HG02970 (cell line): ENCODE data around the gene PIEZO1.

ENCODE experiments used
- ATAC-seq: cut with Tn5 transposase; IDR thresholded peaks from one replicate; pipeline ENCODE4 v1.9.1; 2021; ENCODE audit warnings: mild to moderate bottlenecking, moderate library complexity, moderate number of reproducible peaks; ENCODE audit not compliant: unreplicated experiment, low FRiP score

The PIEZO1 gene

DNA sequence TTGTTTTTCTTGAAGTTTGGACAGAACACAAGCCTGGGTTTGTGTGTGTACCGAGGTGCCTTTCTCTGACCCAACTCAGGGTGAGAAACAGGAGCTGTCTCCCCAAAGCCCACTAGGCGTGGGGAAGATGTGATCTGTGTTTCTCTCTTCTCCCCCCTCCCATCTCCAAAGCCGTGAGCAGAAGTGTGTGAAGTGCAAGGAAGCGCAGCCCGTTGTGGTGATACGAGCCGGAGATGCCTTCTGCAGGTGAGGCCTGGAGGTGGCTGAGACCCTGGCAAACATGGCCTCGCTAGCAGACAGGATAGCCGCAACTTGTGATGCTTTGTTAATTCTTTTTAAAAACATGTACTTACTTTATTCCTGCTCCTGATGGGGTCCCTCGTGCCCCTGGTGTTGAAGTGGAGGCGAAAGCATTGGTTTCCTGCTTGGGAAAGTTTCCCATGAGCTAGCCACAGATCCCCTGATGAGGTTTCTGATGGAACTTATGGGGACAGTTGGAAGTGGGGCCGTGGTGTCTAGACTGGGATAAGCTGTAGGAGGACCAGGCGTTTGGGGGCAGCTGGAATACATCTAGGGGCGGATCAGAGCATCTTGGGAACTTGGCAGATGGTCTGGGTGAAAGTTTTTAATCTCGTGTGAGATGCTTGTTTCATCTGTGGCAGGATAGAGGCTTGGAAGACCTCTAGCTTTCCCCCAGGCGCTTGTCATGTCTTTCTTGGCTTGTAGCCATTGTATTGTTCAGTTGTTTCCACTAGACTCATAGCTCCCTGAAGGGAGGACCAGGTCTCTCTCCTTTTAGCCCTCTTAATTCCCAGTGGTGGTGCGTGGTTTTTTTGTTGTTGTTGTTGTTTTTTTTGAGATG lies 77.8 kb downstream of the PIEZO1 start:
- ATAC-seq: no peak

DNA sequence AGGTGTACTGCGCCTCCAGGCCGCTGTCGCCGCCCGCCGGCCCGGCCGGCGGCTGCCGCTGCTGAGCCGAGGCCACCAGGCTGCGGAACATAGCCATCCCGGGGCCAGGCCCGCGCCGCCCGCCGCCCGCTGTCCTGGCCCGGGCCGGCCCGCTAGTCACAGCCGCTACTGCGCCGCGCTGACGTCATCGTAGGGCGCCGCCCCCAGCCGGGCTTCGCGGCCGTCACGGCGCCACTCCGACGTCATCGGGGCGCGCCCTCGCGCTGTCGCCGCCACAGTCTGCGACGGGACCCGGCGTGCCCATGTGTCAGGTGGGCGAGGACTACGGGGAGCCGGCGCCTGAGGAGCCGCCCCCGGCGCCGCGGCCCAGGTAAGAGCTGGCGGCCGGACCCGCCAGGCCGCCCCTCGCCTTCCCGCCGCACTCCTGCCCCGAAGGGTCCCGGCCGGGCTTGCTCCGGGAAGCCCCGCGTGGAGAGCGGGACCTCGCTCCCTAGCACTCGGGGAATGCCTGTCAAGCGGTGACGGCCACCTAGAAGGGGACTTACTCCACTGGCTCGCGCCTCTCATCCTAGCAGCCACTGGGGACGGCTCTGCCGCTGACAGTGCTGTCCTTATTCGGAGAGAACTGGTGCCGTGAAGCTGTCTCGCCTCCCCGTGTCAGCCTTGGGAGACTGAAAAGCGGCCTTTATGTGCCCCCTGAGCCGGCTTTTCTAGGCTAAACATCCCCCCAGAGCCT lies 78.6 kb downstream of the PIEZO1 start, which contains the start of the genes CTU2 and RNF166:
CTU2 (plus strand) TSS at position 275 of the 736 bp plus-strand sequence; CDS start at position 303, 28 bp downstream.
RNF166 (minus strand) TSS at position 180 of the 736 bp plus-strand sequence; CDS start at position 97, 83 bp downstream.
- peak; percentile 74 for ATAC-seq

DNA sequence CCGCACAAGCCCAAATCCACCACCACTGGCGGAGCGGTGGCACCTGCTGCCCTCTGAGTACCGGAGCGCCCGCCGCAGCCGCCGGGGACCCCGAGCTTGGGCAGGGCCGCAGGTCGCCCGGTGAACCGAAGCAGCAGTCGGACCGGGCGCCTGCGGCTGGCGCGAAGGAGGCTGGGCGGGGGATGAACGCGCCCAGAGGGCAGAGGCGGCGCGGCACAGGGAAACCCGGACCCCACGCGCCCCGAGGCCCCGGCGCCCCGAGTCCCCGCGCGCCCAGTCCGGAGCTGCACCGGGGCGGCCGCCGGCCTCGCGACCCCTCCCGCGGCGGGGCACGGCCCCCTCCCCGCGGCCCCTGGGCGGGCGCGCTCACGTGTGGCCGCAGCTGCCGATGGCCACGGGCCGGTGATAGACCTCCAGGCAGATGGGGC lies 79.2 kb downstream of the PIEZO1 start:
- peak; percentile 17 for ATAC-seq

DNA sequence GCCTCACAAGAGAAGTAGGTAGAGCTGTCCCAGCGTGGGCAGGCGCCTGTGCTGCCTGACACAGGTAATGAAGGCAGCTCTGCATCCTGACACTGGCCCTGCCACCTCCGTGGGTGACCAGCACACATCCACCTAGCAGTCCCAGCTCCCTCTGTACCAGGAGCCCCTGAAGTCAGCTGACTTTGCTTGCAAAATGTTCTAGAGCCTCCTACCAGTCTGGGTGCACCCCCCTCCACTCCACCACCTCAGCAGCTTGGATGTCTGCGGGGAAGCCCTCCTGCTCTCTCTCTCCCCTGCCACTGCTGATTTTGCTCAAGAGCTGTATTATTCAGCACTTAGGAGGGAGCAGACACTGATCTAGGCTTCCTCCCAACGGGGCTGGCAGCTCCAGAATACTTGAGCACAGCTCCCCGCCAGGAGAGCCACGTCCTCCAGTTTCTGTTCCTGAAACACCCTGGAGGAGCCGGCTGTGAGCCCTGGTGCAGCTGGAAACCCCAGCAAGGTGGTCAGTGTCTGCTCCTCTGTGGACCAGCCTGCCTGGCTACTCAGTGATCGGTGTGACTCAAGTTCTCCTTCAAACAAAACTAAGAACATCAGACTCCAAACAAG lies 79.8 kb downstream of the PIEZO1 start:
- no peak for ATAC-seq

DNA sequence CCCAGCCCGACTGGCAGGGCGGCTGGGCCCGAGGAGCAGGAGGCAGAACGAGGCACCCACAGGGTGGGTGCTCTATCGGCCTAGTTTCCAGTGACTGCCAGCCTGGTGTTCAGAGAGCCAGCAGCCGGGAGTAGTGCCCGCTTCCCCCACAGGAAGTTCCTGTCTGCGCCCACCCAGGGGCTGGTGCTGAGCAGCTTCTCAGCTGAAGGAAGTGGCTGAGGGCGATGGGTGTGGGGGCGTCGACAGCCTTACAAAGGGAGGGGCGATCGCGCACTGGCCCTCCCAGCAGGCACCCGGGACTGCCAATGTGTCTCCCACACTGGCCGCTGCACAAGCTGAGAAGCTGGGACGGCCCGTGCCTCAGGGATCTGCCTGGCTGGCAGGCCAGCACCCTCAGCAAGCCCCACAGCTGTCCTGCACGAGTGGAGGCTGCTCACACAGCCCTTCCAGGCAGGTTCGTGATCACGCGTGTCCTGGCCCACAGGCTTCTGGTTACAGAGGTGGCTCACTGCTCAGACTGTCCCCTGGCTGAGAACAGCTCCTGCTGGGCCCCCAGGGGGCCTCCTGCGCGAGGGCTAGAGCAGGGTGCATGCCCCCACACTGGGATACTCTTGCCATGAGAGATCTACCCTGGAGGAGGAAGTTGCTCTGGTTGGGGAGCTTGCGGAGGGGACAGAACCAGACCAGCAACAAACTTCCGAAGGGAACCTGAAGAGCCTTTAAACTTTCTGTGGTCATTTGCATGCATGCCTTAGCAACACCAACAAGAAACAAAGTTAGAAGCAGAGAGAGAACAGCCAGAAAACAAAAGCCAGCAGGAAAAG lies 81.3 kb downstream of the PIEZO1 start:
- no peak for ATAC-seq

DNA sequence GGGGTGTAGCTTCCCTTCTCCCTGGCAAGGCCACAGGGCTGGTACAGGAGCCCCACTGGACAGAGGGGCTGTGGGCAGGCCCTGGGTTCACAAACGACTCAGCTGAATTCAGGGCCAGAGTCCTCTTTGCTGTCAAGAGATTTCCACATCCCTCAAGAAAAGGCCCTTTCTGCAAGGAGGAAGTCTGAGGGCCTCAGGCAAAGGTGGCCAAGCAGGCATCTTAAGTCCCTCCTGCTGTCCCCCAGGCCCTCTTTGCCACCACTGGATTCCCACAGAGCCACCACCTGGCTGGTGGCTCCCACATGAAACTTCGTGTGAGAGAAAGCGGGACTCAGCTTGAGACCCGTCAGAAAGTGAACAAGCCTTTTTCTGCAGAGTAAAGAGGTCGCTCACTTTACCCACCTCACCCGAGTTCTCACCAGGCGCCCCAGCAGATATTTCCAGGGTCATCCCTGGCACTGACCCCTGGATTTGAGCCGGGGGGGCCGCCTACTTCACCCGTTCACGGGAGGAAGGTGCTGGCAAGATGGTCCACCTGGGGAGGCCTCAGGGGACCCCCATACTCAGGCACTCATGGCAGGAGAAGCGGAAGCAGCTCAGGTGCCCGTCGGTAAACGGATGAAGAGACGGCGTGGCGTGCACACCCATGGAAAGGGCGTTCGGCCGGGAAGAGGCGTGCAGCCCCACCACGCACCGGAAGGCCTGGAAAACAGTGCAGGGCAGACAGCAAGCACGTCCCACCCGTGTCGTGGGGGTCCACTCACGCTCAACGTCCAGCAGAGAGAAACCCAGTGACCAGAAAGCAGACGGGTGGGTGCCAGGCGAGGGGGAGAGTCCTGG lies 82.4 kb downstream of the PIEZO1 start:
- ATAC-seq: no peak

DNA sequence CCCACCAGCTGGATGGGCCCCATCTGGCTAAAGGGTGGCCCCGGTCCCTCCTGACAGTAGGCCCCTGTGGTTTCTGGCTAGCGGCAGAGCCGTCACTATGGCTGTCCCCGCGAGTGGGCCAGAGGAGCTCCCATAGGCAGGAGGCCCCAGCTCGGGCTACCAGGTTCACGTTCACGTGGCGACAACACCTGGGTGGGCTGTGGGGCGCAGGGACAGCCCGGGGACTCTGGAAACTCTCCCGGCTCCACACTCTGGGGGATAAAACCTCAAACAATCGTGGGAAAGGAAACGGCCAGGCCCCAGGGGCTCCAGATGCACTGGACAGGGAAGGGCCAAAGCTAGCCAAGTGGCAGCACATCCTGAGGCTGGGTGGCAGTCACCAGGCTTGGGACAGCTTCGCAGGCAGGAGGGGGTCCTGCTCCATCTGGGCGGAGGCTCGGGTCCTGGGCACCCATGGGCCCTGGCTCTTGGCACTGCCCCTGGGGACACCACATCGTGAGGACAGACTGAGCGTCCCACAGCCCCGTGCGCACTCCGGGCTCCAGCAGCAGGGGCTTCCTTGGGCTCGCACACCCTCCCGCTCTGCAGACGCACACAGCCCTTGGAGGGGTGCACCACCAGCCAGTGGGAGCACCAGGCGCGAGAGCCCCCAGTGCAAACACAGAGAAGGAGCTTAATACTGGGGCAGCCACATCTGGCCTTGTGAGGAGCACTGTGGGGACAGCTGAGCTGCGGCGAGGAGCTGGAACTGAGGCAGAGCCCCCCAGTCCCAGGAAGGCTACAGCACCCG lies 83.2 kb downstream of the PIEZO1 start:
- ATAC-seq: no peak

DNA sequence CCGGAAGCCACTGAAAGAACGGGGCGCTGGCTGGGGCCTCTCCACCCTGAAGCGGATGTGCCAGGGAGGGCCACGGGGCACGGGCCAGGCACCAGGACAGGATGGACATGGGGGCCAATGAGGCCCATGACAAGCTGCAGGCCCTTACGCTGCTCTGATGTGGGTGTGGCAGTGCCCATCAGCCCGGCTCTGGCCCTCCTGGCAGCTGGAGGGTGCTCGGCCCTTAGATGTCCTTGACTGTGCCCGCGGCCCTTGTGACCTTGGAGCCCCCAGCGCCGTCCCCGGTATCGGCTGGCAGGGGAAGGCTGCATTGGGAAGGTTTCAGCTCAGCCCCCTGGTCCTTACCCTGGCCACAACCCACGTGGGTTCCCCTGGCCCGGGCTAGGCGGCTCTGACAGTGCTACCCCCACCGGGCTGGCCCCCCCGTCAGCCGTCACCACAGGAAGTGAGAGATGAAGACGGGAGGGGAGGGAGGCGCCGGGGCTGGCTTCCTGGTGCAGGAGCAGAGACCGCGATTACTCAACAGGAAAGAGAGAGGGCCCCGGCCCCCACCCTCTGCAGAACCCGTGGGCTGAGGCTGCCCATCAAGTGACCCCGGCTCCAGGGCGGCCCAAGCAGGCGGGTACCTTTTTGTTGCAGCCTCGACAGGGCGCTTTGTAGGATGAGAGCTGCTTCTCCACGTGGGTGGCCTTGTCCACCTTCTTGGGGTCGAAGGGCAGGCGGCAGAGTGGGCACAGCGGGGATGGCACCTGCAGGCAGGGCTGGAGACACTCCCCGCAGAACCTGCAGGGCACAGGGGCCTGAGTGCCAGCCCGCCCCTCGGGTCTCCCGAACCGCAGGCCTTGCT lies 84.2 kb downstream of the PIEZO1 start:
- peak; percentile 54 for ATAC-seq

DNA sequence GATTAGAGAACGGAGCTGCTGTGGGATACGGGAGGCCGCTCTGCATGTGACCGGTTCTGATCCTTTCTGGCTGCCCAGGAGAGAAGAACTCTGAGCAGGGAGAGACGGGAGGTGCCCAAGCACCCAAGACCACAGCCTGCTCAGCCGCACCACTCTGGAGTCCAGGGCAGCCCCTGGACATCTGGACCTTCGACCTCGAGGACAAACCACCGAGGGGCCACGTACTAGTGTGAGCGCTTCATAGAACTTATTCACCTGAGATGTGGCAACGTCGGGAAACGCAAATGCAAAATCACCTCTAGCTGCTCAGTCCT lies 84.7 kb downstream of the PIEZO1 start:
- no peak for ATAC-seq

DNA sequence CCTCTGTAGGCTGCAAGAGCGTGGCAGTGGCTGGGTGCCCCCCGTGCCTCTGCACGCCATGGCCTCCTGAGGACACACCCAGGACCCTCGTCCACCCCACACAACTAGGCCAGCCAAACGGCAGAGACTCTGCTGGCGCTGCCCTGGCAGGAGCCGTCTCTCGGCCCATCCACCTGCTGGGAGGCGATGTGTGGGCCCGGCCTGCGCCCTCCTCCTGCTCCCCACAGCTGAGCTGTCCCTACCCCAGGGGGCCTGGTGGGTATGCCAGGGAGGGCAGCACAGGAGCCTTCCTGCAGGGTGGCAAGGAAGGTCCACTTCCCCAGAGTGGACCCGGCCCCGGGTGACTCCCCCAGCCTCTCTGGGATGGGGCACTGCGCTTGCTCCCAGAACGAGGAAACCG lies 85.8 kb downstream of the PIEZO1 start:
- ATAC-seq: no peak

DNA sequence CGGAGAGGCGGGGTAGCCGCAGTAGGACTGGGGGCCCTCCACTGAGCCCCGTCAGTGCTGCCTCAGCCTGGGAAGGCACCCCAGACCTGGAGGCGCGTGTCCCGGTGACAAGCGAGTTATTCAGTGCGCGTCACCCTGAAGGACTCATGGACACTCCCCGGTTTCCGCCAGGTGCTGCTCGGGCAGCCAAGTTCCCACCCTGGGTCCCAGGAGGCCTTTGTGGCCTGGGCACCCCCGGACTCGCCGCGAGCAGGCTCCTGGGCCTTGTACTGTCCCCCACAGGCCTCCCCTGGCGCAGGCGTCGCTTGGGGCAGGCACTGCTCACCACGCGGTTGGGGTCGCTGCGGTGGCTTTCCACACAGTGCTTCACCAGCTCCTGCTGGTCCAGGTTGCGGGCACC lies 86.4 kb downstream of the PIEZO1 start:
- ATAC-seq: no peak

DNA sequence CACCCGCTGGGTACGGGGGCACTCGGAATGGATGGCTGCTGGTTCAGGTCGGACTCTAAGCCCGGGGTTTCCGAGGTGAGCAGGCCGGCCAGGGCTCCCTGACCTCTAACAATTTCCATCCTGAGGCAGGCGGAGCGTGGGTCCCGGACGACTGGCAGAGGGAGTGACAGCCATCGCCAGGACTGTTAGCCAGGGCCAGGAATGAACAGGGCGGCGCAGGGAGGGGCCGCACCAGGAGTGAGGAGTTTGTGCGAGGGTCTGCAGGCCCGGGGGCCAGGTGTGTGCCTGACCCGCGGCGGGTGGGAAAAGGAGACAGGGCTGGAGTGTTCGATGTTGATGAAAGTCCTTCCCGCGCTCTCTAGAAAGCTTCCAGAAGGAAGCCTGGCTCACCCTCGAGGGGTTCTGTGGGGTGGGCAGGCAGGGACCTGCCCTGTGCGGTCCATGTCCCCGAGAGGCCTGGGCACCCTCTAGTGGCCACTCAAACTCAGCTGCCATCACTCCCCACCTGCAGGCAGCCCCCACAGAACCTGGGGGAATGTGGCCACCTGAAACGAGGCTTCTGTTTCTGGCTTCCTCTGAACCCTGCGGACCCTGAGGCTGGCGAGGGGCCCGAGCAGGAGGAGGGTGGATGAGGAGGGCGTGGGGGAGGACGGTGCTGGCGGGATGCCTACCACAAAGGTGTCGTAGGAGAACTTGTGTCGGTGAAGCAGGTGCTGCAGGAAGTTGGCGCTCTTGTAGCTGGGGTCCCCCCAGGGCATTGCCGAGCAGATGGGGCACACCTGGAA lies 87.0 kb downstream of the PIEZO1 start:
- ATAC-seq: no peak

DNA sequence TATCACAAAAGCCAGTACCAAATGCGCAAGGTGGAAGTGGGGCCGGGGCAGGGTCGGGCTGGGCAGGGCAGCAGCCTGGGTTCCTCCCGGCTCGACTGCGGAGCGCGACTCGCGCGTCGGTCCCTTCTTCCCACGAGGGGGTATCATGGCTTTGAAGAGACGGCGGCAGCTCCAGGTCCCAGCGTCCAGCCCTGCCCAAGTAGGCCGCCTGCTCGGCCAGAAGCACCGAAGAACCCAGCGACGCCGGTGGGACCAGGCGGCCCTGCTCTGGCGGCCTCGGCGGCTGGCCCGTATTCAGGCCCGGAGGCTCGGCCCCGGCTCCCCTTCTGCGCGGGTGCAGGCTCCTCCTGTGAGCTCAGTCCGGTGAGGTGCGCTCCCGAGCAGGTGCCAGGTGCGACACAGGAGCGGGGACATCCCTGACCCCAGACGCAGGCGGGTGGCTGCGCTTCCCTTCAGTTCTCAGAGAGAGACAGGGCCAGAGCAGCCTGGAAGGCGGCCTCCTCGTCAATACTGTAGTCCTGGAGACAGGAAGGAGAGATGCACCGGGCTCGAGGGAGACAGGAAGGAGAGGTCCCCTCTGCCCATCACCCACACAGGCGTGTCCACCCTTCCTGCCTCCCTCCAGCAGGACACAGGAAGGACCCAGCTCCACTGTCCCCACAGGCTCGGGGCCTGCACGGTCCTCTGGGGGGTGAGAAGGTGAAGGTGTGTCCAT lies 87.7 kb downstream of the PIEZO1 start:
- ATAC-seq: no peak

DNA sequence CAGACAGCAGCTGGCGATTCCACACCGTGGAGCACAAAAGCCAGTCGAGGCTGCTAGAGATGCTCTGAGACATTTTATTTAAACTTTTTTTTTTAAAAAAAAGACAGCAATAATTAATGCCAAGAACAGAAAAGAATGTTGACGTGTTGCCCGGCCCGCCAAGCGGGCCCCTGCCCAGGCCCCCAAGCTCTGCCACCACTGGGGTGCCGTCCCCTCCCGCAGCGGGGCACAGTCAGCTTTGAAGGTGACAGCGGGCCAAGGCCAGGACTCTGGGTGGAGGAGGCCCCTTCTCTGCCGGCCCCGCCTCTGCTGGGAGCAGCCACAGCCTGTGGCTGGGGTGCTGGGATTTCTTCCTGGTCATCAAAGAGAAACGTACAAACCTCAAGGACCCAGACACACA lies 88.6 kb downstream of the PIEZO1 start:
- no peak for ATAC-seq

DNA sequence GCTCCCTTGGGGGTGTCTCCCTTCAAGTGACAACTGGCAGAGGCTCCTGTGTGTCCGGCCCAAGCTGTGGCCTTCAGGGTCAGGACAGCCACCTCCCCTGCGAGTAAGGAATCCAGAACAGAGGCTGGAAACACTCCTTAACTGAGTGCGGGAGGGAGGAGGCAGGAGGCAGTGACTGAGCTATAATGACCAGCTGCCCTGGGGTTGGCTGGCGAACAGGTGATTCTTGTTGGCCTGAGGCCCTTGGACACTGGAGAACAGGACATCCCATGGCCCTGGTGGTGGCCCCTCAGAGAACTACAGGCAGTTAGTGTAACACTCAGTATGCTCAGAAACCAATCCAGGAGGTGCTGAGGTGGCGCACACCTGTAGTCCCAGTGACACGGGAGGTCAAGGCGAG lies 89.3 kb downstream of the PIEZO1 start:
- no peak for ATAC-seq

DNA sequence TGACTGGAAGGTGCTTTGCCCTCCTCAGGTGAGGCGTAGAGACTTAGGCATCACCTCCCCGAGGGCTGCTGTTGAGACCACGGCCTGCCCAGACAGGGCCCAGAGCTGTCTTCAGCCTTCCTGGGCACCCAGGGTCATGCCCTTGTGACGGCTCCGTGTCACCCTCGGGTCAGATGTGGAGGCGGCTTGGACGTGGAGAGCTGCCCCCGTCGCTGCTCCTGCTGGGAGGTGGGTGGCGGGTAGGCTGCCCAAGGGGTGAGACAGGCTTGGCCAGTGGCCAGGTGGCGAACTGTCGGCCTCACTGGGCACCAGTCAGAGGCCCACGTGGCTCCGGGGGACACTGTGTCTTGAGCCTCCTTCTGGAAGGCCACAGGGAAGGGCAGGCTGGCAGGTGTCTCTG lies 89.8 kb downstream of the PIEZO1 start:
- no peak for ATAC-seq
